ENCODE results near the gene CARD19. TPM values are rescaled to one million over a fixed set of nuclear protein-coding genes. Genes with fewer than 3 reads are reported as not detected.

The CARD19 gene
- 26.0 TPM for polyA plus RNA-seq (2012; ENCODE audit: insufficient read depth, insufficient read length)

DNA sequence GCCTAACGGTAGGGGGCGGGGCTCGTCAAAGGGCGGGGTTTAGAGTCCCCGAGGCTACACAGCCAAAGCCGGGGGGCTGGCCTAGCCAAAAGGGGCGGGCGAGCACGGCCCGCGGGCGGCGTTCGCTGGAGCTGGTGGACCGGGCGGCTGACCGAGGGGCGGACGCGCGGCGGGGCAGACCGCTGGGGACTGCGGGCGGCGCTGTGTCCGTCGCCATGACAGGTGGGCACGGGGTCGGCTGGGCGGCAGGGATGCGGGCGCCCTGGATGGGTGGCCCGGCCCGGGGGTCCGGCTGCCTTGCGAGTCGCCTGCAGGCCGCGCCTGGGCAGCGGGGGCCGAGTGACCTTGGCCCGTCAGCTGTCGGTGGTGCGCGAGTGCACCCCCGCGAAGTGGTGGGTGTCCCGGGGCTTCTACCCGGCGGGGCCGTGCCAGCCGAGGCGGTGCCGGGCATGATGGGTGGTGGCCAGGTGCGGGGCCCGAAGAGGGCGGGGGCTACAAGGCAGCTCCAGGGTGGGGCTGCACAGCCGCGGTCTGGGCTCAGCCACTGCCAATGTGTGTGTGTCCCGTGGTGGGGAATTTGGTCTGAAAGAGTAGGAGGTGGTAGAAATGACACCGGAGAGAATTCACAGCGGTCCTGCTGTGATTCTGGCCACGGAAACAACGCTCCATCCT is at the start of gene CARD19:
Gene CARD19, plus strand, starts transcription at position 87 of the 672 bp plus-strand sequence. Its CDS starts 129 bp downstream, at position 216.
- peak within 1 kb of the TSS; percentile 74 for H3K4me3 ChIP-seq (ENCODE audit: low read length)
- no peak for DNase-seq (ENCODE audit: low read depth, low spot score)

DNA sequence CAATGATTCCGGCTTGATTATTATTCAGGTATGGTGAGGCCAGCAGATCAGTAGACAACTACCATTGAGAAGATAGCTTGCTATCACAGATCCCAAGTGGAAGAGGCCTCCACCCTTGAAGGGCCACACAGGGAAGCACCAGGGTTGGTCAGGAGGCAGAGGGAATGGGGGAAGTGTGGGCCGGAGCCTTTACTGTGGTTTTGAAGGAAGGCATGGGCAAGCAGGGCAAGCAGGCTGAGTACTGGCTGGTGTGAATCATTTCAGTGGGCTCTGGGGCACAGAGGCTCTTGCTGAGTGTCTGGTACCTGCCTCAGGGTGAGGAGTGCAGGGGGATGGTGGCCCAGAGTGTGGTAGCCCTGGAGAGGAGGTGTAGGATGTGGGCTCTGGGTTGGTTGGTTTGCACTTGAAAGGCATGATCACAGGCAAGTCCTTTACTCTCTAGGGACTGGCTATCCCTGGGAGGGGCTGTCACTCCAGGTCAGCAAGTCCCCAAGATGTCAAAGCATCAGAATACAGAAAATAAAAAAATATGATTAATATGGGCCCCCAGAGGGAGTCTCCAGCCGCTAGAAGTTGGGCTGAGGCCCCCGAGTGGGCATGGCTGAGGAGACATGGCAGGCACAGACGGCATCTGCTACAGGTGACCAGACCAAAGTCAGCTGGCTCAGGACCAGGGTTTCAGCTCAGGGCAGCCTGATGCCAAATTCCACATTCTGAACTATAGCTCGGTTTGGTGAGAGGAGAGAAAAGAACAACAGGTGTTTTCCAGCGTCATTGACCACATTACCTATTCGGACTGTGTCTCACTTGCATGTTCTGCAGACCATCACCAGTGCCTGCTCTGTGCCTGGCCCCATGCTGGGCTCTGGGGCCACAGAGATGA is 47.2 kb upstream of the CARD19 start:
- no peak for DNase-seq (ENCODE audit: low read depth, low spot score)
- no peak overlapping the region for H3K4me3 ChIP-seq (ENCODE audit: low read length)

DNA sequence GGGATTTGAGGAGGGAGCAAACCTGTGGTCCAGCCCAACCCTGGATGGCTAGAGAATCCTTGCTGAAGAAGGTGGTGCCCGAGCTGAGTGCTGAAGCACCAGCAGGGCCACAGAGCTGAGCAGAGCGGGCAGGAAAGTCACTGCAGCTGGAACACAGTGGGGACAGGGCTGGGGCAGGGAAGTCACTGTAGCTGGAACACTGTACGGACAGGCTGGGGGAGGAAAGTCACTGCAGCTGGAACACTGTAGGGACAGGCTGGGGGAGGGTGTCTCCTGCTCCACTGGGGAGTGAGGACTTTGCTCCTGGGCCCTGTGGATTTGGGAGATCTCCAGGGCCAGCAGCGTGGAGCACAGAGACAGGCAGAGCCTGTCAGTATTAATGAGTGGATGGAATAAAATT is 46.5 kb upstream of the CARD19 start:
- no peak overlapping the region for H3K4me3 ChIP-seq (ENCODE audit: low read length)
- no peak for DNase-seq (ENCODE audit: low read depth, low spot score)

- no peak overlapping the region for H3K4me3 ChIP-seq (ENCODE audit: low read length)
- DNase-seq (ENCODE audit: low read depth, low spot score), result no peak
These were observed 45.8 kb upstream of the CARD19 start for GRCh38 chr9:93050231-93050630.

- H3K4me3 ChIP-seq (ENCODE audit: low read length), result no peak overlapping the region
- no peak for DNase-seq (ENCODE audit: low read depth, low spot score)
These were observed 44.3 kb upstream of the CARD19 start for GRCh38 chr9:93051680-93052089.

DNA sequence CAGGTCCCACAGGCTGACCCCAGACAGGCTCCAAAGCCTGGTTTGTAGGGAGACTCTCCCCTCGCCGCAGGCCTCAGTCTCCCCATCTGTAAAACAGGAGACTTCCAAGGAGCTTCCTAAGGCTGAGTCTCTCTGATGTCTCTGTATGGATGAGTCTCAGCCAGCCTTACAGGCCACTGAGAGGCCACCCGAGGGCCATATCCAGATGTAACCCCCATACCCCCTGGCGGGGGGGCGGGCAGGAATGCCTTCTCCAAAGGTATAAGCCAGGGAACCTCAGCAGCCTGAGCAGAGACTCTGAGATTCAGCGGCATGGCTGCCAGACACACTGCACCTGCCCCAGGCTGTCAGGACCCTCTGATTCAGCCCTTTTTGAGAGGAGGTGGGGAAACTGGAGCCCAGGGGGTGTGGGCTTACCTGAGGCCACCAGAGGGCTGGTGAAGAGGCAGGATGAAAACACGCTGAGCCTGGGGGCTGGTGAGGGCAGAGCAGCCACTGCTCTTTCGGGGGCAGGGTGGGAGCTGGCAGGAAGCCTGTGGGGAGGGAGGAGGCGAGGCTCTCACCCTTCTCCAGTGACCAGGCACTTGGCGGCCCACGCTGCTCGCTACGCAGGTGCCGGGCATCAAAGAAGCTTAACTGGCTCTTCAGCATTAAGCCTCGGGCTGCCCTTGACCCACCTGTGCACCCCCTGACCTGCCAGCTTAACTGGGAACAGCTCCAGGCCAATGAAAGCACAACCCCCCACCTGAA is 43.1 kb upstream of the CARD19 start:
- H3K4me3 ChIP-seq (ENCODE audit: low read length), result no peak overlapping the region
- no peak for DNase-seq (ENCODE audit: low read depth, low spot score)

GRCh38 chr9:93053781-93054331 is 42.2 kb upstream of the CARD19 start:
- no peak for DNase-seq (ENCODE audit: low read depth, low spot score)
- H3K4me3 ChIP-seq (ENCODE audit: low read length), result no peak overlapping the region

- H3K4me3 ChIP-seq (ENCODE audit: low read length), result no peak overlapping the region
- DNase-seq (ENCODE audit: low read depth, low spot score), result no peak
These were observed 41.0 kb upstream of the CARD19 start for GRCh38 chr9:93054758-93055704.

DNA sequence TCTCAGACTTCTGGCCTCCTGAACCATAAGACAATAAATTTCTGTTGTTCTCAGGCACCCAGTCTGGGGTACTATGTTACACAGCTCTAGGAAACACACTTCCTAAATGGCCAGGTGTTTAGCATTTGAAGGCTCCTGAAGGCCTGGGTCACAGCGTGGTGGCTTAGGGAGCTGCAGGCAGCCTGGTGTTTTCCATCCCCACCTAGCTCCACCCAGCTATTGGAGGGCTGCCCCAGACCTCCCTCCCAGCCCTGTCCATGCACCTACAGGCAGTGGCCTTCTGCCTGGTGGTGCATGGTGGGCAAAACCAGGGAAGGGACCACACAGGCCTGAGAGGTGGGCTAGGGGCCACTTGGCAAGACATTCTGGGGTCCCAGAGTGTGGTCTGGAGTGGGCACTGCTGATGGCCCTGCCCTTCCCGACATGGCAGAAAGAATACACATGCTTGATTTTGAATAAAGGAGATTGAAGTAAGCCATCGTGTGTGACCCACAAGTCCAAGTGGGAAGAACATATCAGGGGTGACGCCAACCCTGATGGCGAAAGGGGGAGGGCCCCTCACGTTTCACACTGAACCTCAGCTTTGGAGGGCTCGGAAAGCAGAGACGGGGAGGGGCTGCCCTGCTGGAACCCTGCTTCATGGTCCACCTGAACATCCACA is 38.8 kb upstream of the CARD19 start:
- H3K4me3 ChIP-seq (ENCODE audit: low read length), result no peak overlapping the region
- DNase-seq (ENCODE audit: low read depth, low spot score), result no peak

- no peak for DNase-seq (ENCODE audit: low read depth, low spot score)
- no peak overlapping the region for H3K4me3 ChIP-seq (ENCODE audit: low read length)
These were observed 38.2 kb upstream of the CARD19 start for GRCh38 chr9:93057703-93058354.

GRCh38 chr9:93058355-93059010 is 37.5 kb upstream of the CARD19 start, which contains the start of gene SUSD3:
Gene SUSD3 (plus strand): TSS chr9:93058701. CDS start chr9:93058743, 42 bp downstream.
- no peak for DNase-seq (ENCODE audit: low read depth, low spot score)
- no peak within 1 kb of the TSS for H3K4me3 ChIP-seq (ENCODE audit: low read length)

DNA sequence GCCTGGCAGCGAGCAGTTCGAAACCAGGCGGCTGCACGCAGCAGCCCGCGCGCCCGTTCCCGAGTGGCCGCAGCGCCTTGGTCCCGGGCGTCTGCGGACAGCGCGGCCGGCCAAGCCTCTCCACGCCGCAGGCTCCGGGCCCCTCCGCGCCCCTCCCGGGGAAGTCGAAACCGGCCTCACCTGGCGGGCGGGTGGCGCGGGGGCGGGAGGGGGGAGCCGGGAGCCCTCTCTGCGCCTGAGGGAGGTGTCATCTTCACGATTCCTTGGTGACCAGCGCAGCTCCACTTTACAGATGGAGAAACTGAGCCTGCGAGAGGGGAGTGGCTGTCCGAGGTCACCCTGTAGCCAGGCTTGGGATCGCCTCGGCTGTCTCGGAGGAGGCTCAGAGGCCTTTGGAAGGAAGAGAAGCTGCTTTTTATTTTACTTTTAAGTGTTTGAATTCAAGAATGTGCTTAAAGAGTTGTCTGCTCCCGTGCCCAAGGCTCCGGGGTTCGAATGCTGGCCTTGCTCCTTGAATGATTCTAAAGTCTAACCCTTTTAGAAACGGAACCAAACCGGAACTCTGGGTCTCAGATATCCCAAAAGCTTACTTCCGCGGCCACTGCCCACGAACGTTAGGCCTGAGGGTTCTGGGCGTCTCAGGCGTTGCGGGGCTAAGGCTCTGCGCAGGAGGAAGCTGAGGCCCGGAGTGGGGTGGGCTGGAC is 36.9 kb upstream of the CARD19 start:
- DNase-seq (ENCODE audit: low read depth, low spot score), result no peak
- no peak overlapping the region for H3K4me3 ChIP-seq (ENCODE audit: low read length)

GRCh38 chr9:93059715-93060578 is 36.1 kb upstream of the CARD19 start:
- H3K4me3 ChIP-seq (ENCODE audit: low read length), result no peak overlapping the region
- no peak for DNase-seq (ENCODE audit: low read depth, low spot score)

- DNase-seq (ENCODE audit: low read depth, low spot score), result no peak
- no peak overlapping the region for H3K4me3 ChIP-seq (ENCODE audit: low read length)
These were observed 35.2 kb upstream of the CARD19 start for GRCh38 chr9:93060746-93061259.

DNA sequence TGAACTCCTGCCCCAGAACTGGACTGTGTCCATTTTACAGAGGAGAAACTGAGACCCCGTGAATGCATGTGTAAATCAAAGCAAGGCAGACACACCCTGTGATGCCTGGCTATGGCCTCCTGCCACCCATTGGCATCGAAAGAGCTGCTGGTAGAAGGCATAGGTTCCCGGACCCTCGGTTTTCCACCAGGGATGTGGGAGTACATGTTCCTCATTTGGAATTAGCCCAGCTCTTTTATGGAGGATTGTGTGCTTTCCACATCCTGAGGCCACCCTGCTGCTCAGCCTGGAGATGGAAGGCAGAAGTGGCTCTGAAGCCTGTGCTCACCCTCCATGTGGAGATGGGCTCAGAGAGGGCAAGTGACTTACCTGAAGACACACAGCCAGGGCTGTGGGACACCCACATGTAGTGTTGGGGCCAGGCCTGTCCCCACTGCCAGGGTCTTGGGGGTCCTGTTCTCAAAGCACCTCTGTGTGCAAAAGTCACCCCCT is 34.7 kb upstream of the CARD19 start:
- DNase-seq (ENCODE audit: low read depth, low spot score), result no peak
- no peak overlapping the region for H3K4me3 ChIP-seq (ENCODE audit: low read length)
